HG02938 (cell line): Measurements from ENCODE around the gene JMJD6.
"Not testable (repeated sequence)": the region's sequence is repeated elsewhere in the genome, so short reads cannot be mapped to it uniquely, and the experiment has no call there.

Experiments
- ATAC-seq: cut with Tn5 transposase; IDR thresholded peaks from one replicate; pipeline ENCODE4 v1.9.1; 2021; ENCODE audit warnings: mild to moderate bottlenecking, moderate library complexity; ENCODE audit not compliant: unreplicated experiment

The JMJD6 gene

GRCh38 chr17:76737082-76737675, 10.8 kb upstream of the JMJD6 start, which contains the start of gene SRSF2:
TSS of gene SRSF2 (minus strand) at chr17:76737331. CDS start at chr17:76737160, 171 bp downstream.
- ATAC-seq, result peak; percentile 67

- ATAC-seq, result no peak
These were observed 10.1 kb upstream of the JMJD6 start for GRCh38 chr17:76736349-76737081.

GRCh38 chr17:76735586-76736348, 9.4 kb upstream of the JMJD6 start:
- no peak for ATAC-seq

- no peak for ATAC-seq
These were observed 8.6 kb upstream of the JMJD6 start for GRCh38 chr17:76735006-76735405.

GRCh38 chr17:76734080-76734840, 7.9 kb upstream of the JMJD6 start:
- no peak for ATAC-seq

GRCh38 chr17:76733618-76733957, 7.2 kb upstream of the JMJD6 start:
- no peak for ATAC-seq

GRCh38 chr17:76732734-76733617, 6.6 kb upstream of the JMJD6 start:
- no peak for ATAC-seq

- ATAC-seq, result not testable (repeated sequence)
These were observed 5.7 kb upstream of the JMJD6 start for GRCh38 chr17:76731800-76732733.

GRCh38 chr17:76727745-76728456, 1.5 kb upstream of the JMJD6 start:
- no peak for ATAC-seq

GRCh38 chr17:76726776-76727718, 641 bp upstream of the JMJD6 start, which contains the start of gene METTL23:
TSS of gene METTL23 (plus strand) at chr17:76726839. CDS start at chr17:76729711, 2,872 bp downstream.
- ATAC-seq, result peak; percentile 59

- ATAC-seq, result peak; percentile 17
These were observed 701 bp downstream of the JMJD6 start for GRCh38 chr17:76725580-76726230.

- no peak for ATAC-seq
These were observed 2.6 kb downstream of the JMJD6 start for GRCh38 chr17:76723812-76724211.

GRCh38 chr17:76722977-76723376, 3.4 kb downstream of the JMJD6 start:
- not testable (repeated sequence) for ATAC-seq

- no peak for ATAC-seq
These were observed 4.1 kb downstream of the JMJD6 start for GRCh38 chr17:76722279-76722678.

GRCh38 chr17:76721463-76721862, 4.9 kb downstream of the JMJD6 start:
- no peak for ATAC-seq

GRCh38 chr17:76720941-76721340, 5.5 kb downstream of the JMJD6 start:
- no peak for ATAC-seq

GRCh38 chr17:76720211-76720610, 6.2 kb downstream of the JMJD6 start:
- no peak for ATAC-seq
